Spleen (tissue), 11 donors: ENCODE data around the gene GRAMD1B. TPM values are rescaled to one million over a fixed set of nuclear protein-coding genes. Genes with fewer than 3 reads are reported as not detected.

Experiments used
- DNase-seq: peaks from one replicate; pipeline ENCODE4 v3.0.0-alpha.2; 2020
- H3K27ac ChIP-seq, 8 donors: fragments of 200-600 bp; sonication (generic) in 7 of 8; 1 replicate in 4 of 8; 2 replicates in 4 of 8; pipeline versions ENCODE4 v1.5.0 to v1.8.0; 2016 to 2021; ENCODE audit warnings: inconsistent platforms in 4 of 8, mild to moderate bottlenecking in 4 of 8, moderate library complexity in 1 of 8
- H3K27me3 ChIP-seq, 7 donors: fragments of 200-600 bp; sonication (generic) in 6 of 7; replicated peaks in 1 of 7; 1 replicate in 4 of 7; 2 replicates in 3 of 7; pipeline versions ENCODE4 v1.5.0 to v1.8.0; 2016 to 2021; ENCODE audit warnings: inconsistent platforms in 3 of 7, mild to moderate bottlenecking in 1 of 7
- H3K36me3 ChIP-seq, 6 donors: fragments of 200-600 bp; sonication (generic) in 5 of 6; 1 replicate in 4 of 6; 2 replicates in 2 of 6; pipeline versions ENCODE4 v1.5.0 to v1.8.0; 2016 to 2021; ENCODE audit warnings: inconsistent platforms in 2 of 6
- H3K4me1 ChIP-seq, 6 donors: fragments of 200-600 bp; sonication (generic) in 5 of 6; 1 replicate in 3 of 6; 2 replicates in 3 of 6; pipeline versions ENCODE4 v1.5.0 to v1.8.0; 2016 to 2021; ENCODE audit warnings: inconsistent platforms in 3 of 6
- H3K4me3 ChIP-seq, 8 donors: fragments of 200-600 bp; sonication (generic) in 7 of 8; 1 replicate in 4 of 8; 2 replicates in 4 of 8; pipeline versions ENCODE4 v1.5.0 to v1.8.0; 2016 to 2021; ENCODE audit warnings: inconsistent platforms in 4 of 8, mild to moderate bottlenecking in 4 of 8, moderate library complexity in 2 of 8
- H3K9me3 ChIP-seq, 8 donors: fragments of 200-600 bp; sonication (generic) in 7 of 8; 1 replicate in 4 of 8; 2 replicates in 4 of 8; pipeline versions ENCODE4 v1.5.0 to v1.8.0; 2016 to 2021; ENCODE audit warnings: inconsistent platforms in 4 of 8
- POLR2A ChIP-seq, 3 donors: fragments of 450-650 bp; IDR thresholded peaks; one replicate each; pipeline ENCODE4 v1.5.1; 2017; ENCODE audit warnings: antibody characterized with exemption in 3 of 3, mild to moderate bottlenecking in 1 of 3
- POLR2AphosphoS5 ChIP-seq, 3 donors: sonication (generic); formaldehyde crosslinking; IDR thresholded peaks; one replicate each; pipeline ENCODE4 v1.5.1; 2017; ENCODE audit warnings: antibody characterized with exemption in 3 of 3
- WGBS, 5 donors: extraction: QIAGEN DNeasy Blood & Tissue Kit in 3 of 5; methylation state at CpG; one replicate each; pipeline versions ENCODE4 v1.1.5 to v1.1.7; 2013 to 2018; 5-methylcytosine and 5-hydroxymethylcytosine counted together
- intact Hi-C: fragments of 100-400 bp; cut with DNase I; formaldehyde crosslinking; loops from one replicate; pipeline ENCODE4 v1.15.0; 2023; ENCODE audit warnings: low total_unique reads
- polyA plus RNA-seq, 3 donors: library from polyadenylated mRNA; stranded (reverse); fragments of 200-250 nt; gene quantifications; one replicate each; pipeline ENCODE4 v1.2.1, GENCODE V29; 2013
- total RNA-seq, 7 donors: library from RNA; depleted of rRNA in 3 of 7; stranded (reverse); fragments of >200 nt in 3 of 7; fragmentation: NEBNext Ultra II Directional in 4 of 7; extraction: Animal tissue kit (Norgen Biotek cat#: 25700) in 4 of 7; gene quantifications; one replicate each; pipeline versions ENCODE4 v1.1.0 to v1.2.1, GENCODE V29; 2016 to 2021
- TF ChIP-seq, protein P1 (sequence below), 11 experiments: fragments of 200-600 bp in 7 of 11; fragments of 450-650 bp in 4 of 11; sonication (generic) in 4 of 11; IDR thresholded peaks in 8 of 11; conservative IDR thresholded peaks in 3 of 11; 1 replicate in 7 of 11; 2 replicates in 4 of 11; pipeline versions ENCODE4 v1.4.0 to v1.8.0; 2016 to 2021; ENCODE audit warnings: antibody characterized with exemption in 11 of 11, inconsistent platforms in 4 of 11, mild to moderate bottlenecking in 1 of 11
- donor health status: healthy with polysubstance abuse.
- donor health status: DM: no; HTN: no; CAD: no; lungs with moderate emphysema.
- donor health status: DM: no; HTN: no; CAD: no.
- donor health status: Bipolar disorder and iron deficiency.
- donor health status: healthy.
- donor health status: DM: no; HTN: no; CAD: no.
- donor health status: DM: yes; HTN: yes; CAD: no.

Gene GRAMD1B
- total and polyA plus RNA-seq, 10 donors: 1.7 to 15.6 (median 7.5) TPM

DNA sequence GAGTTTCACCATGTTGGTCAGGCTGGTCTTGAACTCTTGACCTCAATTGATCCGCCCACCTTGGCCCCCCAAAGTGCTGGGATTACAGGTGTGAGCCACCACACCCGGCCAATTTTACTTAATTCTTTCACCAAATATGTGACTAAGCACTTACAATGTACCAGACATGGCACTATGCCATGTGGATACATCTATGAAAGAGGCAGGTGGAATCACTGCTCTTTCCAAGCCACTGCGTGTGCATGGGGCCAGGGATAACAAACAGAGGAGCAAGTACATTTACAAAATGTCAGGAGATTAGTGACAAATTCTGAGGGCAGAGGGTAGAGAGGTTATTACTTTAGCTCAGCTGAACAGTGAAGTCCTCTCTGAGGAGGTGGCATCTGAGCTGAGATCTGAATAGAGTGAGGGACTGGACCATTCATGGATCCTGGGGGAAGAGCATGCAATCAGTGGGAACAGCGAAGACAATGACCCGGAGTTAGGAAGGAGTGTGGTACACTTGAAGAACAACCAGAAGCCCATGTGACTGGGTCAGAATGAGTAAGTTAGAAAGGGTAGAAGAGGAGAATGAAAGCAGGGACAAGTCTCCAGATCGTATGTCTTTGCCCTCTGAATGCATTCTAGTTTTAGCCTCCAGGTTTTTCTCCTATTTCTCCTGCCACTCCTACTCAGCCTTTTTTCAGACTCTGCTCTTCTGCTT, 38.3 kb upstream of the GRAMD1B start:
- 80 to 92% (median 88%) methylated on average over 6 of the region's 6 CpGs for WGBS, 5 donors
- DNase-seq: no peak
- Histone ChIP-seq H3K36me3 (no peaks in the 10 kb centered on the region), H3K27ac (no peak overlapping the region), H3K9me3 (no peaks in the 10 kb centered on the region), H3K4me3 (no peak overlapping the region), H3K4me1 (no peaks in the 10 kb centered on the region), H3K27me3 (no peaks in the 10 kb centered on the region)
- intact Hi-C loops: no loop called here
- TF ChIP-seq, protein P1, sequence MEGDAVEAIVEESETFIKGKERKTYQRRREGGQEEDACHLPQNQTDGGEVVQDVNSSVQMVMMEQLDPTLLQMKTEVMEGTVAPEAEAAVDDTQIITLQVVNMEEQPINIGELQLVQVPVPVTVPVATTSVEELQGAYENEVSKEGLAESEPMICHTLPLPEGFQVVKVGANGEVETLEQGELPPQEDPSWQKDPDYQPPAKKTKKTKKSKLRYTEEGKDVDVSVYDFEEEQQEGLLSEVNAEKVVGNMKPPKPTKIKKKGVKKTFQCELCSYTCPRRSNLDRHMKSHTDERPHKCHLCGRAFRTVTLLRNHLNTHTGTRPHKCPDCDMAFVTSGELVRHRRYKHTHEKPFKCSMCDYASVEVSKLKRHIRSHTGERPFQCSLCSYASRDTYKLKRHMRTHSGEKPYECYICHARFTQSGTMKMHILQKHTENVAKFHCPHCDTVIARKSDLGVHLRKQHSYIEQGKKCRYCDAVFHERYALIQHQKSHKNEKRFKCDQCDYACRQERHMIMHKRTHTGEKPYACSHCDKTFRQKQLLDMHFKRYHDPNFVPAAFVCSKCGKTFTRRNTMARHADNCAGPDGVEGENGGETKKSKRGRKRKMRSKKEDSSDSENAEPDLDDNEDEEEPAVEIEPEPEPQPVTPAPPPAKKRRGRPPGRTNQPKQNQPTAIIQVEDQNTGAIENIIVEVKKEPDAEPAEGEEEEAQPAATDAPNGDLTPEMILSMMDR (IDR thresholded peaks at IDR 0.05 in 8 of 11, conservative IDR thresholded peaks at IDR 0.05 in 3 of 11): no peak
- TF ChIP-seq POLR2AphosphoS5 (IDR thresholded peaks at IDR 0.05) (no peak), POLR2A (IDR thresholded peaks at IDR 0.05) (no peak)

DNA sequence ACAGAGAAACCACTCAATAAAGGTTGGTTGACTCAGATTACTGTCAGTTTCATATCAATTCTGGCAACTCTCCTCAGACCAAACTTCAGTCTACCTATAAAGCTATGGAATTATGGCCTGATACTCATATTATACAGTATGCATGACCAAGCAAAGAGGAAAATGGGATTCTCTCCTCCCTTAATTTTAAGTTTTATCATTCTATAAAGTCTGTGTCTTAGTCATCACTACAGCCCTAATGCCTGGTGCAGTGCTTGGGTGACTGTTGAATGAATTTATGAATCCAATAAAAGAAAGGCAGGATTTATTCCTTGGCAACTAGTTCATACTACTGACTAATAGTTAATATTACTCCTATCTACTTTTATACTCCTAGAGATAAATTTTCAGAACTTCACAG, 37.6 kb upstream of the GRAMD1B start:
- H3K4me3 ChIP-seq: no peak overlapping the region
- TF ChIP-seq, protein P1 (IDR thresholded peaks at IDR 0.05 in 8 of 11, conservative IDR thresholded peaks at IDR 0.05 in 3 of 11): no peak
- TF ChIP-seq POLR2AphosphoS5 (IDR thresholded peaks at IDR 0.05) (no peak), POLR2A (IDR thresholded peaks at IDR 0.05) (no peak)
- no peaks in the 10 kb centered on the region for H3K9me3 ChIP-seq
- H3K4me1 ChIP-seq: no peaks in the 10 kb centered on the region
- intact Hi-C loops: no loop called here
- no peak for DNase-seq
- no peak overlapping the region for H3K27ac ChIP-seq
- H3K27me3 ChIP-seq: peaks cover 0 to 3% (median 0%) of the 10 kb centered on the region in 7 donors
- no peaks in the 10 kb centered on the region for H3K36me3 ChIP-seq

DNA sequence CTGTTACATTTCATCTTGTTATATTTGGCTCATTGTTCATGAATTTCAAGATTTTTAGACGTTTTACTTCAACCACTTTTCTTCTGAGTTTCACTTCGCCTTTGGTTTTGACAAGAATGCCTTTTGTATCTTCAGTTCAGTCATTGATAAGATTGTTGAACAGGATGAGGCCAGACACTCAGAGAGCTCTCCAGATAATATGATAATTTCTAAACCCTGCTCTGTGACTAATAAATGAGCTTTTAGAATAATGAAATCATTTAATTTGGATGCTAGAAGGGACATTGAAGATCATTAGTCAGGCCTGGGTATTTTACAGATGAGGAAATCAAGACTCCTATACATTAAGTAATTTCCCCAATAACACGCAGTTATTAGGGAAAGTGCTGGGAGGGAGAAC, 37.2 kb upstream of the GRAMD1B start:
- Histone ChIP-seq H3K4me1 (no peaks in the 10 kb centered on the region), H3K4me3 (no peak overlapping the region), H3K27me3 (peaks cover 0 to 3% (median 0%) of the 10 kb centered on the region in 7 donors), H3K36me3 (no peaks in the 10 kb centered on the region), H3K27ac (no peak overlapping the region), H3K9me3 (no peaks in the 10 kb centered on the region)
- intact Hi-C loops: no loop called here
- TF ChIP-seq POLR2AphosphoS5 (IDR thresholded peaks at IDR 0.05) (no peak), POLR2A (IDR thresholded peaks at IDR 0.05) (no peak)
- WGBS, 5 donors: 62 to 74% (median 66%) methylated on average over 3 of the region's 3 CpGs
- no peak for DNase-seq

DNA sequence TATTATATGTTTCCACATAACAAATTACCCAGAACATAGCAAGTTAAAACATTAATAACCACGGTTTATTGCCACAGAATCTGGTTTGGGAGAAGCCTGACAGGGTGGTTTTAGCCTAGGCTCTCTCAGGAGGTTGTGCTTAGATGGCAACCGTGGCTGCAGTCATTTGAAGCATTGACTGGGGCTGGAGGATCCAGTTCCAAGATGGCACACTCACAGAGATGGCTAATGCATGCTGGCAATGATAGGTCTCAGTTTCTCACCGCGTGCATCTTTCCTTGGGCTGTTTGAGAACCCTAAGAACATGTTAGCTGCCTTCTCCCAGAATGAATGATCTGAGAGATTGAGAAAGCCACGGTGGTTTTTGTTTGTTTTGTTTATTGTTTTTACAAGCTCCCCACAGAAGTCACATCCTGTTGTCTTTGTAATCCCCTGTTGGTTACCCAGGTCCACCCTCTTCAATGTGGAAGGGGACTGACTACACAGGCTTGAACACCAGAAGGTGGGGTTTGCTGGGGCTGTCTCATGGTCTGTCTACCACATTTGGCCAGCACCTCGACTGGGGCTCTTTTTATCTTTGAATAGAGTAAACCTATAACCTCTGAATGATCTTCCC, 36.6 kb upstream of the GRAMD1B start:
- 56 to 79% (median 65%) methylated on average over 6 of the region's 6 CpGs for WGBS, 5 donors
- intact Hi-C loops: no loop called here
- no peak overlapping the region for H3K4me3 ChIP-seq
- H3K27me3 ChIP-seq: peaks cover 0 to 3% (median 0%) of the 10 kb centered on the region in 7 donors
- peaks cover 0 to 3% (median 0%) of the 10 kb centered on the region in 8 donors for H3K9me3 ChIP-seq
- no peaks in the 10 kb centered on the region for H3K4me1 ChIP-seq
- DNase-seq: no peak
- no peaks in the 10 kb centered on the region for H3K36me3 ChIP-seq
- TF ChIP-seq, protein P1 (IDR thresholded peaks at IDR 0.05 in 8 of 11, conservative IDR thresholded peaks at IDR 0.05 in 3 of 11): no peak
- no peak for TF ChIP-seq POLR2AphosphoS5 (IDR thresholded peaks at IDR 0.05)
- H3K27ac ChIP-seq: no peak overlapping the region
